NB4 (cell line): ENCODE measurements around the gene NWD2.

ENCODE experiments used
- CTCF ChIP-seq: IDR thresholded peaks from one replicate; pipeline ENCODE4 v1.5.1; 2012; ENCODE audit warnings: low read depth, low read length
- MAX ChIP-seq: IDR thresholded peaks from 2 replicates; pipeline ENCODE4 v1.6.1; 2011; ENCODE audit warnings: low read depth, low read length

- no peak for TF ChIP-seq CTCF
- TF ChIP-seq MAX, result no peak
These were observed 148.8 kb downstream of the NWD2 start for GRCh38 chr4:37393321-37393720.
